ENCODE results near the gene WDFY4.

The WDFY4 gene

DNA sequence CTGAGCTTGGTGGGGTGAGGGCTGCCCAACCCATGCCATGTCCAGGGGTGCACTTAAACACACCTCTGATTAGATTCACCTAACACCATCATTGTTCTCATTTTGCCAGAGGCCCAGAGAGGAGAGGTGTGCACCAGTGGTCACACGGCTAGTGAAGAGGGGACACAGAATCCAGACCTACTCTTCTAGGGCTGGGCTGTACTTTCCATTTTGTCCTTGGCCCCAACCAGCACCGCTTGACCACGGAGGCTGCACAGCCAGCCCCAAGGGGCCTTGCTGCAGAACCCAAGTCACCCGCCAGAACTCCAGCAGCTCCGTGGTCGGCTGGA, 246 bp upstream of the WDFY4 start:
- H3K27me3 ChIP-seq (ENCODE audit: insufficient read depth, low read length, poor library complexity, severe bottlenecking), result no peaks in the 10 kb centered on the region
- H3K4me3 ChIP-seq (ENCODE audit: low read length, poor library complexity, severe bottlenecking), result no peak overlapping the region
- H2AFZ ChIP-seq (ENCODE audit: low read length), result no peak overlapping the region
- no peak overlapping the region for H3K4me2 ChIP-seq (ENCODE audit: low read depth, low read length, poor library complexity, severe bottlenecking)
- H3K9ac ChIP-seq (ENCODE audit: low read depth, low read length, poor library complexity, severe bottlenecking), result no peak overlapping the region
- no peaks in the 10 kb centered on the region for H3K9me2 ChIP-seq (replicated peaks; ENCODE audit: low read depth, low read length)
- H3K36me3 ChIP-seq (ENCODE audit: insufficient read depth, low read length), result no peaks in the 10 kb centered on the region
- H3F3A ChIP-seq (ENCODE audit: low read depth), result no peaks in the 10 kb centered on the region
- no peaks in the 10 kb centered on the region for H3K4me1 ChIP-seq (ENCODE audit: insufficient read depth, low read length, poor library complexity, severe bottlenecking)
- H4K20me1 ChIP-seq (ENCODE audit: insufficient read depth, low read length, poor library complexity, severe bottlenecking), result no peaks in the 10 kb centered on the region
- H3K9me3 ChIP-seq (ENCODE audit: insufficient read depth, low read depth, low read length), result no peaks in the 10 kb centered on the region
- TF ChIP-seq, protein P1, sequence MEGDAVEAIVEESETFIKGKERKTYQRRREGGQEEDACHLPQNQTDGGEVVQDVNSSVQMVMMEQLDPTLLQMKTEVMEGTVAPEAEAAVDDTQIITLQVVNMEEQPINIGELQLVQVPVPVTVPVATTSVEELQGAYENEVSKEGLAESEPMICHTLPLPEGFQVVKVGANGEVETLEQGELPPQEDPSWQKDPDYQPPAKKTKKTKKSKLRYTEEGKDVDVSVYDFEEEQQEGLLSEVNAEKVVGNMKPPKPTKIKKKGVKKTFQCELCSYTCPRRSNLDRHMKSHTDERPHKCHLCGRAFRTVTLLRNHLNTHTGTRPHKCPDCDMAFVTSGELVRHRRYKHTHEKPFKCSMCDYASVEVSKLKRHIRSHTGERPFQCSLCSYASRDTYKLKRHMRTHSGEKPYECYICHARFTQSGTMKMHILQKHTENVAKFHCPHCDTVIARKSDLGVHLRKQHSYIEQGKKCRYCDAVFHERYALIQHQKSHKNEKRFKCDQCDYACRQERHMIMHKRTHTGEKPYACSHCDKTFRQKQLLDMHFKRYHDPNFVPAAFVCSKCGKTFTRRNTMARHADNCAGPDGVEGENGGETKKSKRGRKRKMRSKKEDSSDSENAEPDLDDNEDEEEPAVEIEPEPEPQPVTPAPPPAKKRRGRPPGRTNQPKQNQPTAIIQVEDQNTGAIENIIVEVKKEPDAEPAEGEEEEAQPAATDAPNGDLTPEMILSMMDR (conservative IDR thresholded peaks at IDR 0.05; ENCODE audit: low read length), result no peak
- TF ChIP-seq EZH2phosphoT487 (IDR thresholded peaks at IDR 0.05; ENCODE audit: borderline replicate concordance), result no peak
- H3K79me2 ChIP-seq (ENCODE audit: insufficient read depth, low read length), result no peaks in the 10 kb centered on the region

DNA sequence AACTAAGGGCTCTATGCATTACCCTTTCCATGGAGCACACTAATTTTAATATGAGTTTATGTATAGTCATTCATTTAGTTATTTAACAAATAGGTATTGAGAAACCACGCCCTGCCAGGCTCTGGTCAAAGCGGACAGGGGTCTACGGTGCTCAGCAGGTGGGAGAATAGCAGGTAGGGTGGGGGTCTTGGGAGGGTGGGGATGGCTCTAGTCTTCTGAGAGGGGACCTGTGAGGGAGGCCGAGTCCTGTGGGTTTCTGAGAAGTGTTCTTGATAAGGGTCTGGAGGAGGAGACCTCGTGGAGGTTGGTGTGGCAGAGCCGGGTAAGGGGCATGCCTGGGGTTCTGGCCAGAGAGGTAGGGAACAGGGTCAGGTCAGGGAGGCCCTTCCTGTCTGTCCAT, 1.1 kb downstream of the WDFY4 start:
- Histone ChIP-seq H3F3A (ENCODE audit: low read depth) (no peaks in the 10 kb centered on the region), H3K36me3 (ENCODE audit: insufficient read depth, low read length) (no peaks in the 10 kb centered on the region), H3K27me3 (ENCODE audit: insufficient read depth, low read length, poor library complexity, severe bottlenecking) (no peaks in the 10 kb centered on the region), H3K4me3 (ENCODE audit: low read length, poor library complexity, severe bottlenecking) (no peak overlapping the region), H3K9ac (ENCODE audit: low read depth, low read length, poor library complexity, severe bottlenecking) (no peak overlapping the region), H3K4me2 (ENCODE audit: low read depth, low read length, poor library complexity, severe bottlenecking) (no peak overlapping the region), H4K20me1 (ENCODE audit: insufficient read depth, low read length, poor library complexity, severe bottlenecking) (no peaks in the 10 kb centered on the region), H3K9me3 (ENCODE audit: insufficient read depth, low read depth, low read length) (peaks cover 4% of the 10 kb centered on the region; the same call in 1 of the 2 replicates), H2AFZ (ENCODE audit: low read length) (no peak overlapping the region), H3K79me2 (ENCODE audit: insufficient read depth, low read length) (no peaks in the 10 kb centered on the region), H3K4me1 (ENCODE audit: insufficient read depth, low read length, poor library complexity, severe bottlenecking) (no peaks in the 10 kb centered on the region), H3K9me2 (replicated peaks; ENCODE audit: low read depth, low read length) (no peaks in the 10 kb centered on the region)
- TF ChIP-seq, protein P1 (conservative IDR thresholded peaks at IDR 0.05; ENCODE audit: low read length), result no peak
- no peak for TF ChIP-seq EZH2phosphoT487 (IDR thresholded peaks at IDR 0.05; ENCODE audit: borderline replicate concordance)

DNA sequence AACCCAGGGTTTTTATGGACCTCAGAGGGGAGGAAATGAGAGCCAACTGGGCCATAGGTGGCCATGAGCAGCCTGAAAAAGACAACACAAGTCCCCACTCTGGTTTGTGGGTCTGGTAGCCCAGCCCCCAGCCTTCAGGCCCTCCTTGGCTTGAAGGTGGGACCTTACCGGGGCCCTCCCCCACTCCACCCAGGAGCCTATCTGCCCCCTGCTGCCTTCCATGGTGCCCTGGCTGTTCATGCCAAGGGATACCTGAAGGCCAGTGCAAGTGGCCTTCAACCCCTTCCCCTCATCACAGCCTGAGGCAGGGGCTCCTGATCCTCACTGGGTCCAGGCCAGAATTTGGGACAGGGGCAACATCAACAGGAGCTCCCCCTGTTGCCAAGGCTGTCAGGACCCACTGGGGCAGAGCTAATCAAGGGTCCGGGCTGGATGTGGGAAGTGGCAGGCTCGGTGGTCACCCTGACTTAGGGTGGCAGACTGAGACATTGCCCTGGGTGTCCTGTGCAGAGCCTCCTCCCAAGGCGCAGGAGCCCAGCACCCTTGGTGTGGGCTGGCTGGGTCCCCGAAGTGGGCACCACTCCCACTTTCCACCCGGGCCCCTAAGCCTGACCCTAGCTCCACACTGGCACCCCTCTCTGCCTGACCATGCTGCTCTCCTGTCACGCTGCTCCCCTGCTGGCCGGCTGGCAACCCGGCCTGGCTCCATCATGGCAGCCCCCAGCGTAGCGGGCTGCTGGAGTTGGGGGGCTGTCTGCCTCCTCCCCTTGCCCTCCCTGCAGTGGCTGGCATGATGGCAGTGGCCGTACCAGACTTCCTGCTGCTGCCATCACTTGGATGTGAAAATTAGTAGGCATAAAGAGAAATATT, 6.4 kb downstream of the WDFY4 start:
- Histone ChIP-seq H3K4me3 (ENCODE audit: low read length, poor library complexity, severe bottlenecking) (no peak overlapping the region), H3K9ac (ENCODE audit: low read depth, low read length, poor library complexity, severe bottlenecking) (no peak overlapping the region), H3K36me3 (ENCODE audit: insufficient read depth, low read length) (no peaks in the 10 kb centered on the region), H3K4me2 (ENCODE audit: low read depth, low read length, poor library complexity, severe bottlenecking) (no peak overlapping the region), H3K4me1 (ENCODE audit: insufficient read depth, low read length, poor library complexity, severe bottlenecking) (no peaks in the 10 kb centered on the region), H3F3A (ENCODE audit: low read depth) (no peaks in the 10 kb centered on the region), H3K9me3 (ENCODE audit: insufficient read depth, low read depth, low read length) (peaks cover 4% of the 10 kb centered on the region; the same call in 1 of the 2 replicates), H4K20me1 (ENCODE audit: insufficient read depth, low read length, poor library complexity, severe bottlenecking) (no peaks in the 10 kb centered on the region), H3K79me2 (ENCODE audit: insufficient read depth, low read length) (no peaks in the 10 kb centered on the region), H3K27me3 (ENCODE audit: insufficient read depth, low read length, poor library complexity, severe bottlenecking) (no peaks in the 10 kb centered on the region), H3K9me2 (replicated peaks; ENCODE audit: low read depth, low read length) (no peaks in the 10 kb centered on the region), H2AFZ (ENCODE audit: low read length) (no peak overlapping the region)
- TF ChIP-seq EZH2phosphoT487 (IDR thresholded peaks at IDR 0.05; ENCODE audit: borderline replicate concordance), result no peak
- TF ChIP-seq, protein P1 (conservative IDR thresholded peaks at IDR 0.05; ENCODE audit: low read length), result no peak
